ENCODE results near the gene RBSN. TPM values are rescaled to one million over a fixed set of nuclear protein-coding genes. Genes with fewer than 3 reads are reported as not detected.

The RBSN gene
- total RNA-seq, 1 experiment from 2014 or later, result 18.4 TPM

DNA sequence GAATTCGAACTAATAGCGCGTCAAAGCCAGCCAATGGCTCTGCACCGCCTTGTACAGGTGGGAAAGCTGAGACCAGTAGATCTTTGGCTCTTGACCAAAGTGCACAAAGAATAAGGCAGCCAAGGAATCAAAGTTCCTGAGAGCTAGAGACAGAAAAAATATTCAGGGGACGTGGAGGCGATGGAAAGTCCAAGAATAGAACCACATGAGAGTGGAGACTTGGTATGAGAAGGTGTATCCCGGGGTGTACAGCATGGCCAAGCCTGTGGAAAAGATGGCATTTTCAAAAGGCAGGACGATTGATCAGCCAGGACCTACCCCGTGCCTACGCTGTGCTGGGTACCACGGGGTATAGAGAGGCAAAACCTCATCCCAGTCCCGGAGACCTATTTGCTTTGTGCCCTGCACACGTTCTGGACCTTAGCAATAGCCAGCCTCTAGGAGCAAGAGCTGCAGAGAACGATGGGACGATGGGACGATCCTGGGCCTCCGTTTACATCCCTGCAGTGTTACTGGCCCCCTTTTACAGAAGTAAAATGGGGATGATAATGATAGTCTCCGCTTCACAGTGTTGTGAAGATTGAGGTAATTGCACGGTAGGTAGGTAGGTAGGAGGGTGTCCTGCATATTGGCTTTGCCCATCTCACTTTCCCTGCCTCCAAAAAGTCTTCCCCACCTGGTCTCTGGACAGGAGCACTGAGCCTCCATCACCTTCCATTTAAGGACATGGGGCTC lies 583 bp upstream of the RBSN start:
- Histone ChIP-seq H2AFZ (ENCODE audit: low read depth, low read length, poor library complexity, severe bottlenecking) (peak overlapping the region; percentile 79), H3K27me3 (ENCODE audit: insufficient read depth, low read length) (no peaks in the 10 kb centered on the region), H3K9me2 (ENCODE audit: insufficient read depth) (no peaks in the 10 kb centered on the region), H3K4me1 (ENCODE audit: control insufficient read depth in 1 of 2, insufficient read depth in 2 of 2, low read length in 2 of 2) (peaks cover 5 to 16% of the 10 kb centered on the region in 2 experiments; a peak in 3 of 4 replicates), H3K9me3 (ENCODE audit: control insufficient read depth in 1 of 2, insufficient read depth in 1 of 2, low read depth in 1 of 2, low read length in 2 of 2) (no peaks in the 10 kb centered on the region), H3K36me3 (ENCODE audit: control insufficient read depth in 1 of 2, insufficient read depth in 2 of 2, low read length in 2 of 2) (peaks cover 0 to 16% of the 10 kb centered on the region in 2 experiments; a peak in 3 of 4 replicates), H3K27ac (ENCODE audit: low read depth, low read length) (peak overlapping the region; percentile 46), H3K4me3 (replicated peaks in 1 of 2; ENCODE audit: low read depth in 1 of 2, low read length in 2 of 2) (peak overlapping the region; percentile 99 to 100), H3K79me2 (ENCODE audit: insufficient read depth, low read length) (peaks cover 30% of the 10 kb centered on the region), H4K20me1 (ENCODE audit: insufficient read depth) (no peaks in the 10 kb centered on the region), H3K9ac (ENCODE audit: low read length) (peak overlapping the region; percentile 87), H3K4me2 (ENCODE audit: low read length) (peak overlapping the region; percentile 88)
- ChIA-PET CTCF (interaction anchor here (0.9 kb wide), 1 partner anchor 8 kb away, joined by 4 read pairs; no protein-coding TSS in a partner anchor), RAD21 (ENCODE audit: low non-redundant PET in 1 of 2, low total read pairs in 2 of 2, uncharacterized antibody in 2 of 2, unreplicated experiment in 2 of 2) (no interaction called here), POLR2A (no interaction called here)
- intact Hi-C loops (cut with micrococcal nuclease), result no loop called here
- DNase-seq (ENCODE audit: low read depth, low spot score) (no peak), ATAC-seq (peak; percentile 32)
- BruUV-seq (replicated peaks), result TSS peak; percentile 97
- TF ChIP-seq SIN3A (IDR thresholded peaks at IDR 0.05; ENCODE audit: low read depth) (no peak; the same call in 1 of the 2 replicates), TCF7L2 (IDR thresholded peaks at IDR 0.05; ENCODE audit: borderline replicate concordance, extremely low read depth, insufficient read depth, insufficient read length) (no peak), EZH2phosphoT487 (IDR thresholded peaks at IDR 0.05; ENCODE audit: borderline replicate concordance) (no peak), POLR2A (IDR thresholded peaks at IDR 0.05; ENCODE audit: borderline replicate concordance, extremely low read depth, insufficient read depth, insufficient read length) (no peak), FOSL1 (IDR thresholded peaks at IDR 0.05; ENCODE audit: low read depth) (no peak)

DNA sequence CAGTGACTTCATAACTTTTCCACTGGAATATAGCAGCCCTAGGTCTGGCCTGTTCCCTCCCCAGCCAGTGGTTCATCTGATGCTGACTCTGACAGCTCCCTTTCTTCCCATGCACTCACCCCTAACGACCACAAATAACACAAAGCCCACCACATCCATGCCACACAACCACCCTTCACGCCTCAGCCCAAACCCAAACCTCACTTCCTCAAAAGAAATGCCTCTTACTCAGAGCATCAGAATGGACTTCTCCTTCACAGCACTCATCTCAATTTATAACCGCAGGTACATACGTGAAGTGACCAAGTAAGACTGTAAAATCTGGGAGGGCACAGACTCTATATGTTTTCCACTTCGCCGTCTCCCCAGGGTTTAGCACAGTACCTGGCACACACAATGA lies 1.1 kb downstream of the RBSN start:
- Histone ChIP-seq H2AFZ (ENCODE audit: low read depth, low read length, poor library complexity, severe bottlenecking) (no peak overlapping the region), H3K9ac (ENCODE audit: low read length) (peak overlapping the region; percentile 87), H3K36me3 (ENCODE audit: control insufficient read depth in 1 of 2, insufficient read depth in 2 of 2, low read length in 2 of 2) (peaks cover 0 to 22% of the 10 kb centered on the region in 2 experiments; a peak in 3 of 4 replicates), H3K4me1 (ENCODE audit: control insufficient read depth in 1 of 2, insufficient read depth in 2 of 2, low read length in 2 of 2) (peaks cover 5 to 16% of the 10 kb centered on the region in 2 experiments; a peak in 3 of 4 replicates), H3K4me2 (ENCODE audit: low read length) (peak overlapping the region; percentile 88), H3K4me3 (replicated peaks in 1 of 2; ENCODE audit: low read depth in 1 of 2, low read length in 2 of 2) (peak overlapping the region; percentile 99 to 100), H3K9me3 (ENCODE audit: control insufficient read depth in 1 of 2, insufficient read depth in 1 of 2, low read depth in 1 of 2, low read length in 2 of 2) (no peaks in the 10 kb centered on the region), H3K27ac (ENCODE audit: low read depth, low read length) (no peak overlapping the region), H3K79me2 (ENCODE audit: insufficient read depth, low read length) (peaks cover 30% of the 10 kb centered on the region), H3K27me3 (ENCODE audit: insufficient read depth, low read length) (no peaks in the 10 kb centered on the region), H4K20me1 (ENCODE audit: insufficient read depth) (no peaks in the 10 kb centered on the region), H3K9me2 (ENCODE audit: insufficient read depth) (no peaks in the 10 kb centered on the region)
- POLR2A ChIA-PET, result no interaction called here
- BruUV-seq (replicated peaks), result no TSS peak
- intact Hi-C loops (cut with micrococcal nuclease), result no loop called here
- no peak for DNase-seq (ENCODE audit: low read depth, low spot score)
- RAD21 ChIA-PET (ENCODE audit: low non-redundant PET in 1 of 2, low total read pairs in 2 of 2, uncharacterized antibody in 2 of 2, unreplicated experiment in 2 of 2), result no interaction called here
- no peak for ATAC-seq
- CTCF ChIA-PET, result interaction anchor here (1.5 kb wide), 1 partner anchor 10 kb away, joined by 5 read pairs; no protein-coding TSS in a partner anchor
- no peak for TF ChIP-seq ZNF274 (IDR thresholded peaks at IDR 0.05; ENCODE audit: low read depth, low read length)
- TF ChIP-seq CTCF (IDR thresholded peaks at IDR 0.05 in 2 of 3, conservative IDR thresholded peaks at IDR 0.05 in 1 of 3; ENCODE audit: borderline replicate concordance in 1 of 3, insufficient read depth in 1 of 3, low read depth in 2 of 3, low read length in 2 of 3), result no peak
- TF ChIP-seq CEBPB (IDR thresholded peaks at IDR 0.05; ENCODE audit: low read depth), result no peak
- TF ChIP-seq ZBTB33 (IDR thresholded peaks at IDR 0.05; ENCODE audit: extremely low read depth, insufficient replicate concordance, low read length), result no peak
- TF ChIP-seq RAD21 (IDR thresholded peaks at IDR 0.05; ENCODE audit: low read depth), result no peak
- TF ChIP-seq MAX (IDR thresholded peaks at IDR 0.05), result no peak
- TF ChIP-seq SRF (IDR thresholded peaks at IDR 0.05; ENCODE audit: low read depth), result no peak
- TF ChIP-seq TCF7L2 (IDR thresholded peaks at IDR 0.05; ENCODE audit: borderline replicate concordance, extremely low read depth, insufficient read depth, insufficient read length), result no peak
- TF ChIP-seq EZH2phosphoT487 (IDR thresholded peaks at IDR 0.05; ENCODE audit: borderline replicate concordance), result no peak
- no peak for TF ChIP-seq ELF1 (IDR thresholded peaks at IDR 0.05; ENCODE audit: borderline replicate concordance, low read depth)
- no peak for TF ChIP-seq EGR1 (IDR thresholded peaks at IDR 0.05; ENCODE audit: low read depth)

Measured in HCT116 (cell line).